GM18909 (cell line): ENCODE results near the gene PDE7B.

Experiments
- ATAC-seq: cut with Tn5 transposase; IDR thresholded peaks from one replicate; pipeline ENCODE4 v1.9.1; 2021; ENCODE audit warnings: mild to moderate bottlenecking; ENCODE audit not compliant: unreplicated experiment, poor library complexity

PDE7B gene

GRCh38 chr6:135851442-135852271, at the start of gene PDE7B:
Gene PDE7B (plus strand): TSS chr6:135851701.
- ATAC-seq, result peak; percentile 81

- no peak for ATAC-seq
Observed at GRCh38 chr6:135801755-135802465, 49.6 kb upstream of the PDE7B start.

- ATAC-seq, result no peak
Observed at GRCh38 chr6:135810486-135810885, 41.0 kb upstream of the PDE7B start.

GRCh38 chr6:135811170-135811569, 40.3 kb upstream of the PDE7B start:
- no peak for ATAC-seq

- ATAC-seq, result no peak
Observed at GRCh38 chr6:135811644-135812526, 39.6 kb upstream of the PDE7B start.

GRCh38 chr6:135813401-135813800, 38.1 kb upstream of the PDE7B start:
- ATAC-seq, result no peak

- ATAC-seq, result no peak
Observed at GRCh38 chr6:135814043-135814442, 37.5 kb upstream of the PDE7B start.

- no peak for ATAC-seq
Observed at GRCh38 chr6:135815216-135815615, 36.3 kb upstream of the PDE7B start.

GRCh38 chr6:135817035-135817434, 34.5 kb upstream of the PDE7B start:
- ATAC-seq, result no peak

GRCh38 chr6:135819665-135820064, 31.8 kb upstream of the PDE7B start:
- no peak for ATAC-seq

GRCh38 chr6:135820340-135820739, 31.2 kb upstream of the PDE7B start:
- no peak for ATAC-seq

GRCh38 chr6:135823851-135824250, 27.6 kb upstream of the PDE7B start:
- no peak for ATAC-seq

- ATAC-seq, result no peak
Observed at GRCh38 chr6:135826236-135826804, 25.2 kb upstream of the PDE7B start.

GRCh38 chr6:135828021-135828420, 23.5 kb upstream of the PDE7B start:
- no peak for ATAC-seq

GRCh38 chr6:135830452-135830881, 21.0 kb upstream of the PDE7B start:
- ATAC-seq, result no peak

- no peak for ATAC-seq
Observed at GRCh38 chr6:135831016-135831415, 20.5 kb upstream of the PDE7B start.

- no peak for ATAC-seq
Observed at GRCh38 chr6:135832166-135832565, 19.3 kb upstream of the PDE7B start.

GRCh38 chr6:135833771-135834170, 17.7 kb upstream of the PDE7B start:
- no peak for ATAC-seq

- ATAC-seq, result no peak
Observed at GRCh38 chr6:135837735-135838449, 13.6 kb upstream of the PDE7B start.

GRCh38 chr6:135839121-135839520, 12.4 kb upstream of the PDE7B start:
- no peak for ATAC-seq
